ENCODE data around the gene TCF19. TPM values are rescaled to one million over a fixed set of nuclear protein-coding genes. Genes with fewer than 3 reads are reported as not detected.

The TCF19 gene
- total RNA-seq, 4 donors from 2014 or later = 18.9 to 24.2 (median 20.8) TPM

DNA sequence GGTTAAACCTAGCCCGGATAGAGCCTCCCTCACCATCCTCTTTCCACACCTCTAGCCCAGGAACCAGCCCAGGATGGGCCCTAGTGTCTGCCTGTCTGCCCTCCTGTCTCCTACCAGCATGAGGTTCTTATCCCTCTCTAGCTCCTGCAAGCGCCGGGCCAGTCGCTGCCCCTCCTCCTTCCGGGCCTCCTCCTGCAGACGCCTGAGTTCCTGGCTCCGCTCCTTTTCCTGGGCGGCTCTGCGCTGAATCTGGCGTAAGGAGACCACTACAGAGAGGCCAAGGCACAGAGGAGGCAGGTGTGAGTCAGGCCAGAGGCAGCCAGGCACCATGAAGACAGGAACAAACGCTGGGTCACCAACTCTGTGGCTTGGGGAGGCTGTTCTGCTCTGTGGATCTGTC lies 15.2 kb upstream of the TCF19 start:
- TF ChIP-seq, protein P1, sequence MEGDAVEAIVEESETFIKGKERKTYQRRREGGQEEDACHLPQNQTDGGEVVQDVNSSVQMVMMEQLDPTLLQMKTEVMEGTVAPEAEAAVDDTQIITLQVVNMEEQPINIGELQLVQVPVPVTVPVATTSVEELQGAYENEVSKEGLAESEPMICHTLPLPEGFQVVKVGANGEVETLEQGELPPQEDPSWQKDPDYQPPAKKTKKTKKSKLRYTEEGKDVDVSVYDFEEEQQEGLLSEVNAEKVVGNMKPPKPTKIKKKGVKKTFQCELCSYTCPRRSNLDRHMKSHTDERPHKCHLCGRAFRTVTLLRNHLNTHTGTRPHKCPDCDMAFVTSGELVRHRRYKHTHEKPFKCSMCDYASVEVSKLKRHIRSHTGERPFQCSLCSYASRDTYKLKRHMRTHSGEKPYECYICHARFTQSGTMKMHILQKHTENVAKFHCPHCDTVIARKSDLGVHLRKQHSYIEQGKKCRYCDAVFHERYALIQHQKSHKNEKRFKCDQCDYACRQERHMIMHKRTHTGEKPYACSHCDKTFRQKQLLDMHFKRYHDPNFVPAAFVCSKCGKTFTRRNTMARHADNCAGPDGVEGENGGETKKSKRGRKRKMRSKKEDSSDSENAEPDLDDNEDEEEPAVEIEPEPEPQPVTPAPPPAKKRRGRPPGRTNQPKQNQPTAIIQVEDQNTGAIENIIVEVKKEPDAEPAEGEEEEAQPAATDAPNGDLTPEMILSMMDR (IDR thresholded peaks at IDR 0.05) = no peak
- no peak for TF ChIP-seq POLR2A (IDR thresholded peaks at IDR 0.05)
- WGBS, 2 donors = 51 to 59% methylated on average over 11 of the region's 11 CpGs
- no peak overlapping the region for H3K4me3 ChIP-seq (ENCODE audit: low read depth, poor library complexity, severe bottlenecking)
- no peak for DNase-seq (ENCODE audit: low spot score in 2 of 2)
- intact Hi-C loops (cut with DNase I; ENCODE audit: low total_unique reads) = no loop called here

DNA sequence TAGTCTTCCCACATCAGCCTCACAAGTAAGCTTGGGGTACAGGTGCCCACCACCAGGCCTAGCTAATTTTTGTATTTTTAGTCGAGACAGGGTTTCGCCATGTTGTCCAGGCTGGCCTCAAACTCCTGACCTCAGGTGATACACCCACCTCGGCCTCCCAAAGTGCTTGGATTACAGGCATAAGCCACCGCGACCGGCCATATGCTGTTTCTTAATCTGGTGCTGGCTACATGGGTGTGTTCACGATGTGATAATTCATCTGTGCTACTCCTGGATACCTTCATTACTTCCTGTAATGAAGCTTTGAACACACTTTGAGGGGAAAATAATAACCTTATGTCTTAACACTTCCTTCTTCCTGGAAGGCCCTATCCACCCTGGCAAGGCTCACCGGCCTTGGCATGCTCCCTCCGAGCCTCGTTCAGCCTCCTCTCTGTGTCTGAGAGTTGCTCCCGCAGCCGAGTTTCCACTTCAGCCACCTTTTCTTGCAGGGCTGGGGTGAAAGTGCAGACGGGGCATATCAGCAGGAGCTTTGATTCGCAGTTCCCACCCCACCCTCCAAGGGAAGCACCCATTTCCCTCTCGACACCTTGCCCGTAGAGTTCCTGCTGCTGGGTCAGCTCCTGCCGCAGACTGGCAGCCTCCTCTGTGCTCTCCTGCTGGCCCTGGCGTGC lies 14.0 kb upstream of the TCF19 start:
- intact Hi-C loops (cut with DNase I; ENCODE audit: low total_unique reads) = no loop called here
- TF ChIP-seq POLR2A (IDR thresholded peaks at IDR 0.05) = no peak
- TF ChIP-seq, protein P1 (IDR thresholded peaks at IDR 0.05) = no peak
- WGBS, 2 donors = 83% methylated on average over 18 of the region's 18 CpGs
- no peak overlapping the region for H3K4me3 ChIP-seq (ENCODE audit: low read depth, poor library complexity, severe bottlenecking)
- DNase-seq (ENCODE audit: low spot score in 2 of 2) = no peak

DNA sequence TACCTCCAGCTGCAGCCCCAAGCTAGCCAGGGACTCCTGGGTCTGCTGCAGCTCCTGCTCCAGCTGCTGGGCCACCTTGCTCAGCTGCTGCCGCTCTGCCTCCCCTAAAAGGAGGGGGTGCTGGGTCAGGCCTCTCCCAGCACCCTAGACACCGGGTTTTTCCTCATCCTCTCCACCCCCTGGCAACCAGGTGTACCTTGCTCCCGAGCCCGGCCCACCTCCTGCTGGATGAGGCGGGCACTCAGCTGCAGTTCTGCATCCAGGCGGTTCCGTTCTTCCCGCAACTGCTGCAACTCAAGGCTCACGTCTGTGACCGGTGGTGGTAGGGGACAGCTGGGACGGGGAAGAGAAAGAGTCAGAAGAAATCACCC lies 13.4 kb upstream of the TCF19 start:
- no peak overlapping the region for H3K4me3 ChIP-seq (ENCODE audit: low read depth, poor library complexity, severe bottlenecking)
- intact Hi-C loops (cut with DNase I; ENCODE audit: low total_unique reads) = no loop called here
- DNase-seq (ENCODE audit: low spot score in 2 of 2) = no peak
- WGBS, 2 donors = 81 to 86% methylated on average over 11 of the region's 11 CpGs
- no peak for TF ChIP-seq POLR2A (IDR thresholded peaks at IDR 0.05)
- TF ChIP-seq, protein P1 (IDR thresholded peaks at IDR 0.05) = no peak

DNA sequence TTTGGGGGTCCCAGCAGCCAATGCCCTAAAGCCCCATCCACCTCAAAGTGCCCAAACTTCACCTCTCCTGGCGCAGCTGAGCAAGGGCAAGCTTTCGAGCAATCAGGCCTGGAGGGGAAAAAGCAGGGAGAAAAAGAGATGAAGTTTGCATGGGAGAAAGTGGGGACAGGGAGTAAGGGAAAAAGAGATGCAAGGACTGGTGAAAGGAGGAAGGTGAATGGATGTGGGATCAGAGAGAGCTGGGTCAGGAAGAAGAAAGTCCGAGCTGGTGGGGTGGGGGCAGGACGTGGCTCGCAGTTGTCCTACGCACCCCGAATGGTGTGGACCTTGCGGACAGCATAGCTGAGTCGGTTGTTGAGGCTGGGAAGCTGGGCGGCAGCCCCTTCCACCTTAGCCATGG lies 13.0 kb upstream of the TCF19 start:
- TF ChIP-seq POLR2A (IDR thresholded peaks at IDR 0.05) = no peak
- TF ChIP-seq, protein P1 (IDR thresholded peaks at IDR 0.05) = no peak
- no peak for DNase-seq (ENCODE audit: low spot score in 2 of 2)
- intact Hi-C loops (cut with DNase I; ENCODE audit: low total_unique reads) = no loop called here
- WGBS, 2 donors = 95 to 96% methylated on average over 10 of the region's 10 CpGs
- H3K4me3 ChIP-seq (ENCODE audit: low read depth, poor library complexity, severe bottlenecking) = no peak overlapping the region

DNA sequence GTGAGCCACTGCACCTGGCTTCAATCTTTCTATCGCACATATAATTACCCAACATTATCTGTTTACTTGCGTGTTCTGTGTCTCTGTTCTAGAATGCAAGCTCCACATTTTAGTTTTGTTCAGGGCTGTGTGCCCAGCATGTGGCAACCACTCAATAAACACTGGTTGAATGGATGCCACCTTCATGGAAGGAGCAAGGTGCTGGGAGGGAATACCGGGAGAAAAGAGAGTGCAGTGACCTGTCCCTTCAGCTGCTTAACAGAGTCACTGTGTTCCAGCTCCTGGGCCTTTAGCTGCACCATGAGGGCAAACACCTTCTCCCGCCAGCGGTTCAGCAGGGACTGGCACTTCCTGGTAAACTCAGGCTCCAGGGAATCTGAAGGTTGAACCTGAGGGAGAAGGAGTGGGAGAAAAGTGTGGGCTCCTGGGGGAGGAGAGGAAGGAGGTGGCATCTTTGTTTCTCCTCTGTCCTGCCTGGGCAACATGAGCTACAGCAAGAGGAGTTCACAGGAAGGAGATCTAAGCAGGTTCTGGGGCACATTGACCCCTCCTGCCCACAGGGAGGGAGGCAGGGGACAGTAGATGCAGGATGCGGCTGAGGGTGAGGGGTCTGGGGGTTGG lies 8.5 kb upstream of the TCF19 start:
- intact Hi-C loops (cut with DNase I; ENCODE audit: low total_unique reads) = no loop called here
- WGBS, 2 donors = 86 to 89% methylated on average over 5 to 6 of the region's 6 CpGs
- no peak for TF ChIP-seq POLR2A (IDR thresholded peaks at IDR 0.05)
- TF ChIP-seq, protein P1 (IDR thresholded peaks at IDR 0.05) = no peak
- H3K4me3 ChIP-seq (ENCODE audit: low read depth, poor library complexity, severe bottlenecking) = no peak overlapping the region
- DNase-seq (ENCODE audit: low spot score in 2 of 2) = no peak

Measured in lower leg skin (tissue), 4 donors.